GM12892 (cell line): Measurements from ENCODE around the gene WDR70.

Source experiments
- POLR2A ChIP-seq: IDR thresholded peaks from 2 replicates; pipeline ENCODE4 v1.6.1; 2011; ENCODE audit warnings: low read depth, low read length, control low read depth
- POLR2AphosphoS5 ChIP-seq: IDR thresholded peaks from 2 replicates; pipeline ENCODE4 v1.6.1; 2011; ENCODE audit warnings: low read depth, low read length, control low read depth
- TAF1 ChIP-seq: IDR thresholded peaks from 2 replicates; pipeline ENCODE4 v1.6.1; 2011; ENCODE audit warnings: low read depth, mild to moderate bottlenecking, control low read depth, low read length, borderline replicate concordance

DNA sequence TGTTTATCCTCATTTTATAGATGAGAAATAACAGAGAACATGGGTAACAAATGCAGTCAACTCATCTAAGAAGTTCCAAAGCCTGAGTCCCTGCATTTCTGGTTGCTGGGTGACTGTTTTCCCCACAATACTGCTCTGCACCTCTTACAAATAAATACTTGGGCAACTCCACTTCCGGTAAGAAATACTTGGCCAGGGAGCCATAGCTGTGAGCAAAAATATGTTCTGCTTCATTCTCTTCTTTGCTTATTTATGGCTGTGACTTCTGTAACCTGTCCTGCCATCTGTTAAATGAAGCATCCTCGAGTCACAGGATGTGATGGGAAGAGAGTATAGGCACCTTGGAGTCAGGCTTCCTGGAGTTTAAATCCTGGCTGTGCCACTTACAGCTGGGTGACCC lies 410.9 kb downstream of the WDR70 start:
- TF ChIP-seq POLR2A (no peak), POLR2AphosphoS5 (no peak), TAF1 (no peak)
